ENCODE measurements around the gene CSRP1. TPM values are rescaled to one million over a fixed set of nuclear protein-coding genes. Genes with fewer than 3 reads are reported as not detected.

The CSRP1 gene
- polyA plus RNA-seq, 1 experiment = 957 TPM

DNA sequence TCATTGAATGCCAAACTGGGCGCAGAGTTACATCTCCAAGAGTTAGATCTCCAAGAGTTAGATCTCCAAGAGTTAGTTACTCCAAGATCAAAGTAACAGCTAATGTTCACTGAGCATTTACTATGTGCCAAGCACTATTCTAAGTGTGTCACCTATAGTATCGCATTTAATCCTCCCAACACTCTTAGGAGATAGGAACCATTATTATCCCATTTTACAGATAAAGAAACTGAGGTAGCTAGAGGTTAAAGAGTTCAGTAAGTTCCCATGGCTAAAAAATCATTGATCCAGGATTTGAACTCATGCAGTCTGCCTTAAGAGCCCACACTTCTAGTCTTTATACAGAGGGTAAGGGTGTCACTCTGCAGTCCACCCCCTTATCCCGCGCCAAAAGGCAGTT, 30.5 kb upstream of the CSRP1 start:
- no peak overlapping the region for H3K4me3 ChIP-seq (ENCODE audit: low read depth, low read length)
- TF ChIP-seq, protein P1, sequence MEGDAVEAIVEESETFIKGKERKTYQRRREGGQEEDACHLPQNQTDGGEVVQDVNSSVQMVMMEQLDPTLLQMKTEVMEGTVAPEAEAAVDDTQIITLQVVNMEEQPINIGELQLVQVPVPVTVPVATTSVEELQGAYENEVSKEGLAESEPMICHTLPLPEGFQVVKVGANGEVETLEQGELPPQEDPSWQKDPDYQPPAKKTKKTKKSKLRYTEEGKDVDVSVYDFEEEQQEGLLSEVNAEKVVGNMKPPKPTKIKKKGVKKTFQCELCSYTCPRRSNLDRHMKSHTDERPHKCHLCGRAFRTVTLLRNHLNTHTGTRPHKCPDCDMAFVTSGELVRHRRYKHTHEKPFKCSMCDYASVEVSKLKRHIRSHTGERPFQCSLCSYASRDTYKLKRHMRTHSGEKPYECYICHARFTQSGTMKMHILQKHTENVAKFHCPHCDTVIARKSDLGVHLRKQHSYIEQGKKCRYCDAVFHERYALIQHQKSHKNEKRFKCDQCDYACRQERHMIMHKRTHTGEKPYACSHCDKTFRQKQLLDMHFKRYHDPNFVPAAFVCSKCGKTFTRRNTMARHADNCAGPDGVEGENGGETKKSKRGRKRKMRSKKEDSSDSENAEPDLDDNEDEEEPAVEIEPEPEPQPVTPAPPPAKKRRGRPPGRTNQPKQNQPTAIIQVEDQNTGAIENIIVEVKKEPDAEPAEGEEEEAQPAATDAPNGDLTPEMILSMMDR (IDR thresholded peaks at IDR 0.05; ENCODE audit: insufficient read depth, low read depth, low read length) = no peak
- ChIA-PET CTCF (interaction anchor here (0.8 to 9.8 kb wide), 7 partner anchors 9 to 256 kb away, joined by 3 to 135 read pairs (median 6); no protein-coding TSS in a partner anchor), POLR2A (interaction anchor here (1.0 kb wide), 1 partner anchor 17 kb away, joined by 5 read pairs; no protein-coding TSS in a partner anchor)
- DNase-seq (ENCODE audit: low read depth) = no peak
- H3K36me3 ChIP-seq (ENCODE audit: control insufficient read depth, insufficient read depth, low read length) = no peaks in the 10 kb centered on the region
- no peaks in the 10 kb centered on the region for H3K27me3 ChIP-seq (ENCODE audit: control insufficient read depth, insufficient read depth, low read length)

DNA sequence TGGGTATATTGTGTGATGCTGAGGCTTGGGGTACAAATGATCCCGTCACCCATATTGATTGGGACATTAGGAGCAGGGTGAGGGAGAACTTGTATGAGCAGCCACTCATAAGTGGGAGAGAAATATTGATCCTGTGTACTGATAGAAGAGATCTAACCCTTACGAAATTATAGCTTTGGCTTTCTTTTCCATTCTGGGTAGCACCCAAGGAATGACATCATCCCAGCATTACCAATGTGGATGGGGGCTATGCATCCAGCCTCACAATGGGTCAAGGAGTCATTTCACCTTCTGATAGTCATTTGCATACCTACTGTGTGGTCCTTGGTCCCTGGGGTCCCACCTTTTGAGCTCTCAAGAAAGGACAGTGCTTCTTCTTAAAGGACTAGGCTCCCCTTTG, 30.1 kb upstream of the CSRP1 start:
- POLR2A ChIA-PET = interaction anchor here (1.0 kb wide), 1 partner anchor 18 kb away, joined by 5 read pairs; no protein-coding TSS in a partner anchor
- Histone ChIP-seq H3K27me3 (ENCODE audit: control insufficient read depth, insufficient read depth, low read length) (no peaks in the 10 kb centered on the region), H3K36me3 (ENCODE audit: control insufficient read depth, insufficient read depth, low read length) (no peaks in the 10 kb centered on the region), H3K4me3 (ENCODE audit: low read depth, low read length) (no peak overlapping the region)
- TF ChIP-seq, protein P1 (IDR thresholded peaks at IDR 0.05; ENCODE audit: insufficient read depth, low read depth, low read length) = no peak
- no peak for DNase-seq (ENCODE audit: low read depth)
- CTCF ChIA-PET = interaction anchor here (0.7 to 9.8 kb wide), 9 partner anchors 10 to 256 kb away, joined by 3 to 135 read pairs (median 5); no protein-coding TSS in a partner anchor

DNA sequence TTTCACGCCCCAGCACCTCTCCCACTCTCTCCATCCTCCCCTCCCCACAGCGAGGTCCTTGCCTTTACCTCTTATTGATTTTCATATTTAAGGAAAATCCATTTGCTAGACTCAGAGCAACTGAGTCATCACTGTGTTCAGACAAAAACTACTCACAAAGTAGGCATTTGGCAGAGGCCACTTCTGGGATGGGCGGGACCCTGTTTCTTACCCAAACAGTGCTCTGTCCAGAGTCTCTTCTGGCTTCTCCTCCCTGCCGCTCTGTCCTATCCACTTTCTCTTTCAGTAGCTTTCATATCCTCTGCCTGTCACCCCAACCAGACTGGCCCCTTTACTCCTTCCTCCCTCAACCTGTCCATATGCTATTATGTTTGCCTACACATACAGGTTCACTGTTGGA, 29.6 kb upstream of the CSRP1 start:
- ChIA-PET CTCF (interaction anchor here (0.7 to 9.8 kb wide), 8 partner anchors 10 to 257 kb away, joined by 3 to 135 read pairs (median 6); no protein-coding TSS in a partner anchor), POLR2A (interaction anchor here (1.0 kb wide), 1 partner anchor 18 kb away, joined by 5 read pairs; no protein-coding TSS in a partner anchor)
- TF ChIP-seq, protein P1 (IDR thresholded peaks at IDR 0.05; ENCODE audit: insufficient read depth, low read depth, low read length) = no peak
- H3K27me3 ChIP-seq (ENCODE audit: control insufficient read depth, insufficient read depth, low read length) = no peaks in the 10 kb centered on the region
- DNase-seq (ENCODE audit: low read depth) = no peak
- no peak overlapping the region for H3K4me3 ChIP-seq (ENCODE audit: low read depth, low read length)
- no peaks in the 10 kb centered on the region for H3K36me3 ChIP-seq (ENCODE audit: control insufficient read depth, insufficient read depth, low read length)

DNA sequence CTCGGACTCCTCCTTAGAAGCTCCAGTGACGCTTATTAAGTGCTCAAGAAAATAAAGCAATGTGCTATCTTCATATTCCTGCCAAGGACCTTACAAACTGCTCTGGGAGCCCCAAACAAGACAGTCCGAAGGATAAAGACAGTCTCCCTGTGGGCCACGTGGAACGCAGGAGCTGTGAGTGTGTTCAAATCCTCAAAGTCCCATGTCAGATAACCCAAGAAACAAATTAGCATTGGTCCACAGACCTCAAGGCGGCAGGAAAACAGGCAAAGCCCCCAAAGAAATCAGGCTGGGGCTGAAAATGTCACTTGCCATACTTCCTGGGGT, 29.0 kb upstream of the CSRP1 start:
- Histone ChIP-seq H3K27me3 (ENCODE audit: control insufficient read depth, insufficient read depth, low read length) (no peaks in the 10 kb centered on the region), H3K4me3 (ENCODE audit: low read depth, low read length) (no peak overlapping the region), H3K36me3 (ENCODE audit: control insufficient read depth, insufficient read depth, low read length) (no peaks in the 10 kb centered on the region)
- DNase-seq (ENCODE audit: low read depth) = no peak
- ChIA-PET POLR2A (interaction anchor here (0.7 kb wide), 1 partner anchor 183 kb away, joined by 3 read pairs; no protein-coding TSS in a partner anchor), CTCF (interaction anchor here (0.8 to 9.8 kb wide), 6 partner anchors 12 to 257 kb away, joined by 3 to 135 read pairs (median 51); no protein-coding TSS in a partner anchor)
- TF ChIP-seq, protein P1 (IDR thresholded peaks at IDR 0.05; ENCODE audit: insufficient read depth, low read depth, low read length) = no peak

DNA sequence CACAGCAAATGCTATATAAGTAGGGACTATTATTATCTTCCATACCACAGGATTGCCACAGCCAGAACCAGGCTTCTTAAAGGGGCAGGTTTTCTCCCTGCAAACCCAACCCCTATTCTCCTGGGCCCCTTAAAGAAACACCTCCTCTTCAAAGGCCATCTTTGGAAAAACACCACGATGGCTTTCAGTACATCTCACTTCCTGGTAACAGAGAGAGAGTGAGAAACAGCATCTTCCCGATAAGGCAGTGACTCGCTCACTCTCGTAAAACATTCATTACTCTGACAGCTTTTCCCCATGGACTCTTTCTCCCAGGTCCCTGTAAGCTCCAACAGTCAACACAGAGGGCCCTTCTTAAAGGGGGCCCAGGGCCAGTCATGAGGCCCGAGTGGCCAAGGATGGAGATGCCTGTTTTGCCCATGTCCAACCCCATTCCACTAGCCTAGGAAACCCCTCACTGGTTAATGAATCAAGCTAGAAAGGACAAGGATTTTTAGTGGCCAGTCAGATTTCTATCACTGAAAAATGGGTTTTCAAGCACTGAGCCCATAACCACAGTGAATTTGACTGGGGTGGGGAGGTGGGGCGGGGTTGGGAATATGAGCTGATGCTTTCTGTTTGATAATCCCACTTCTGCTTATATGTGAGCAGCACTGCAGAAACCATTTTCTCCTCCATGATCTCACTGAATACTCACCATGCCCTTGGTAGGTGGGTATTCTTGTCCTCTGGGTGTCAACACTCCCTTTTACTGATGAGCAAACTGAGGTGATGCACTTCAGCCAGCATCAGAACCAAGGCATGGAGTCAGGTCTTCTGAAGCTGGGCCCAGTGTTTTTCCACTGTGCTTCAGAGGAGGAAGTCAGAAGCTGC, 28.4 kb upstream of the CSRP1 start:
- no peak overlapping the region for H3K4me3 ChIP-seq (ENCODE audit: low read depth, low read length)
- TF ChIP-seq, protein P1 (IDR thresholded peaks at IDR 0.05; ENCODE audit: insufficient read depth, low read depth, low read length) = no peak
- ChIA-PET POLR2A (interaction anchor here (0.6 to 0.7 kb wide), 2 partner anchors 58 to 184 kb away, joined by 3 to 8 read pairs; no protein-coding TSS in a partner anchor), CTCF (interaction anchor here (0.8 to 9.8 kb wide), 6 partner anchors 11 to 258 kb away, joined by 3 to 135 read pairs (median 51); no protein-coding TSS in a partner anchor)
- H3K36me3 ChIP-seq (ENCODE audit: control insufficient read depth, insufficient read depth, low read length) = no peaks in the 10 kb centered on the region
- no peak for DNase-seq (ENCODE audit: low read depth)
- no peaks in the 10 kb centered on the region for H3K27me3 ChIP-seq (ENCODE audit: control insufficient read depth, insufficient read depth, low read length)
